ENCODE data around the gene ZNF316.
"Not testable (repeated sequence)": the region's sequence is repeated elsewhere in the genome, so short reads cannot be mapped to it uniquely, and the experiment has no call there.

ZNF316 gene

GRCh38 chr7:6621195-6622133 lies 15.7 kb upstream of the ZNF316 start:
- DNase-seq (ENCODE audit: low spot score) = no peak

- no peak for DNase-seq (ENCODE audit: low spot score)
These were observed 14.9 kb upstream of the ZNF316 start for GRCh38 chr7:6622134-6622710.

GRCh38 chr7:6623589-6624245 lies 13.4 kb upstream of the ZNF316 start:
- DNase-seq (ENCODE audit: low spot score) = peak; percentile 32

GRCh38 chr7:6624246-6624611 lies 12.9 kb upstream of the ZNF316 start:
- no peak for DNase-seq (ENCODE audit: low spot score)

- no peak for DNase-seq (ENCODE audit: low spot score)
These were observed 9.1 kb upstream of the ZNF316 start for GRCh38 chr7:6628045-6628444.

- DNase-seq (ENCODE audit: low spot score) = no peak
These were observed 6.9 kb upstream of the ZNF316 start for GRCh38 chr7:6630007-6630849.

- no peak for DNase-seq (ENCODE audit: low spot score)
These were observed 5.5 kb upstream of the ZNF316 start for GRCh38 chr7:6631605-6632004.

GRCh38 chr7:6634021-6634420 lies 3.1 kb upstream of the ZNF316 start:
- DNase-seq (ENCODE audit: low spot score) = no peak

- DNase-seq (ENCODE audit: low spot score) = not testable (repeated sequence)
These were observed 2.1 kb upstream of the ZNF316 start for GRCh38 chr7:6634971-6635370.

- DNase-seq (ENCODE audit: low spot score) = peak; percentile 45
These were observed 569 bp downstream of the ZNF316 start for GRCh38 chr7:6637544-6638229.

GRCh38 chr7:6639032-6639431 lies 1.9 kb downstream of the ZNF316 start:
- DNase-seq (ENCODE audit: low spot score) = no peak

GRCh38 chr7:6639627-6640026 lies 2.5 kb downstream of the ZNF316 start:
- no peak for DNase-seq (ENCODE audit: low spot score)

GRCh38 chr7:6640246-6640721 lies 3.2 kb downstream of the ZNF316 start:
- no peak for DNase-seq (ENCODE audit: low spot score)

- DNase-seq (ENCODE audit: low spot score) = no peak
These were observed 4.4 kb downstream of the ZNF316 start for GRCh38 chr7:6641305-6642035.

- no peak for DNase-seq (ENCODE audit: low spot score)
These were observed 5.2 kb downstream of the ZNF316 start for GRCh38 chr7:6642239-6642839.

- no peak for DNase-seq (ENCODE audit: low spot score)
These were observed 5.9 kb downstream of the ZNF316 start for GRCh38 chr7:6642861-6643640.

GRCh38 chr7:6643915-6644625 lies 7.0 kb downstream of the ZNF316 start:
- DNase-seq (ENCODE audit: low spot score) = no peak

GRCh38 chr7:6644728-6645127 lies 7.6 kb downstream of the ZNF316 start:
- no peak for DNase-seq (ENCODE audit: low spot score)

GRCh38 chr7:6646465-6646864 lies 9.3 kb downstream of the ZNF316 start:
- DNase-seq (ENCODE audit: low spot score) = no peak
